ENCODE measurements around the gene SLC7A11. TPM values are rescaled to one million over a fixed set of nuclear protein-coding genes. Genes with fewer than 3 reads are reported as not detected.

The SLC7A11 gene
- polyA plus RNA-seq, 3 donors = 0.02 to 0.07 TPM; not detected in 1

DNA sequence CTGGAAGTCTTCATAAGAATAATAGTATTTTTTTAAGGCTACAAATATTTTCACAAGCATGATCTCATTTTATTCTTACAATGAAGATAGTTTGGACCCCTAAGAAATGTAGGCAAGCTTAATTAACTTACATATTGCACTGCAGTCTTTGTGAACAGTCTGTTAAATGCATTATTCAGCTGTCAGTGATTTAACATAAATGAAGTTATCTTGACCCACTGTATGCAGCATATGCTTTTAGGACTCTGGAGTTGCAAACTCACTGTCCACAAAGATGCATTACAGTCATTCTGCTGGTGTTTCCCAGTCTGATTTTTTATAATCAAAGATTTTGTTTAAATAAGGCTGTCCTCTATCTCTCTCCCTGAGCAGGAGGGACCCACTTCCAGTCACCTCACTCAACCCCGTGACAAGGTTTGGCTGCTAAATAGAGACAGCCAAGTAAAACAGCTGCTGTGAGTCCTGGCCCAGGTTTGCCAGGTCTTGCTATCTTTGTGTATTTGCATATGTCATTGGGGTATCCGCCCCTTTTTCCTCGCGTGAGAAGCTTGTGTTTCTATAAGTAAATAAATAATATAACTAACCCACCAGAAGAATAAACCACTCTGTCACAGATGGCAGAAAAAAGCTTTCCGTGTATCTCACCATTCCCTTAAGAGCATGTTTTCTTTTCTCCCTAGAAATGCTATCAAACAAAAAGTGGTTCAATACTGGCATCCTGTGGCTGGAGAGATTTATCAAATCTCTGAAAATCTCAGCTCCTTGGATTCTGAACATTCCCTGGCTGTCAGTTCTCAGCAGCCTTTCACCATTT, 67.0 kb downstream of the SLC7A11 start:
- WGBS (ENCODE audit: insufficient coverage) = no CpG with 5 or more reads among the region's 5 CpGs
- H3K4me3 Mint-ChIP-seq = no peak overlapping the region
- peaks cover 4 to 8% (median 7%) of the 10 kb centered on the region in 3 donors for H3K27me3 Mint-ChIP-seq (ENCODE audit: low read depth in 3 of 3)
- no peak overlapping the region for H2AFZ ChIP-seq (ENCODE audit: insufficient read depth, low read depth, low read length, poor library complexity, severe bottlenecking)
- H3K79me2 ChIP-seq (ENCODE audit: insufficient read depth, low read length) = no peaks in the 10 kb centered on the region
- no peaks in the 10 kb centered on the region for H4K20me1 ChIP-seq (ENCODE audit: insufficient read depth, low read length)
- TF ChIP-seq, protein P1, sequence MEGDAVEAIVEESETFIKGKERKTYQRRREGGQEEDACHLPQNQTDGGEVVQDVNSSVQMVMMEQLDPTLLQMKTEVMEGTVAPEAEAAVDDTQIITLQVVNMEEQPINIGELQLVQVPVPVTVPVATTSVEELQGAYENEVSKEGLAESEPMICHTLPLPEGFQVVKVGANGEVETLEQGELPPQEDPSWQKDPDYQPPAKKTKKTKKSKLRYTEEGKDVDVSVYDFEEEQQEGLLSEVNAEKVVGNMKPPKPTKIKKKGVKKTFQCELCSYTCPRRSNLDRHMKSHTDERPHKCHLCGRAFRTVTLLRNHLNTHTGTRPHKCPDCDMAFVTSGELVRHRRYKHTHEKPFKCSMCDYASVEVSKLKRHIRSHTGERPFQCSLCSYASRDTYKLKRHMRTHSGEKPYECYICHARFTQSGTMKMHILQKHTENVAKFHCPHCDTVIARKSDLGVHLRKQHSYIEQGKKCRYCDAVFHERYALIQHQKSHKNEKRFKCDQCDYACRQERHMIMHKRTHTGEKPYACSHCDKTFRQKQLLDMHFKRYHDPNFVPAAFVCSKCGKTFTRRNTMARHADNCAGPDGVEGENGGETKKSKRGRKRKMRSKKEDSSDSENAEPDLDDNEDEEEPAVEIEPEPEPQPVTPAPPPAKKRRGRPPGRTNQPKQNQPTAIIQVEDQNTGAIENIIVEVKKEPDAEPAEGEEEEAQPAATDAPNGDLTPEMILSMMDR (IDR thresholded peaks at IDR 0.05) = no peak
- no peak overlapping the region for H3K4me2 ChIP-seq (replicated peaks; ENCODE audit: extremely low read depth, low read length, poor library complexity, severe bottlenecking)
- no peak overlapping the region for H3K27ac Mint-ChIP-seq
- intact Hi-C loops (cut with micrococcal nuclease) = no loop called here
- H3K4me1 Mint-ChIP-seq = no peaks in the 10 kb centered on the region
- H3K27me3 ChIP-seq (ENCODE audit: control insufficient read depth in 2 of 2, insufficient read depth in 2 of 2, low read length in 2 of 2) = no peaks in the 10 kb centered on the region
- H3K9me3 Mint-ChIP-seq = no peaks in the 10 kb centered on the region
- H3K9me3 ChIP-seq (replicated peaks in 1 of 2; ENCODE audit: control insufficient read depth in 1 of 2, insufficient read depth in 1 of 2, low read length in 2 of 2) = no peaks in the 10 kb centered on the region
- H3K36me3 ChIP-seq (replicated peaks in 1 of 2; ENCODE audit: control insufficient read depth in 1 of 2, insufficient read depth in 2 of 2, low read length in 2 of 2) = no peaks in the 10 kb centered on the region
- H3K36me3 Mint-ChIP-seq = no peaks in the 10 kb centered on the region
- no peak overlapping the region for H3K27ac ChIP-seq (ENCODE audit: low read depth in 1 of 2, low read length in 2 of 2)
- no peak overlapping the region for H3K9ac ChIP-seq (ENCODE audit: insufficient read depth, low read length, poor library complexity, severe bottlenecking)
- no peaks in the 10 kb centered on the region for H3K4me1 ChIP-seq (ENCODE audit: control insufficient read depth in 1 of 2, insufficient read depth in 2 of 2, low read length in 2 of 2)
- no peak for DNase-seq
- H3K4me3 ChIP-seq (replicated peaks in 1 of 3; ENCODE audit: low read depth in 2 of 3, low read length in 3 of 3) = no peak overlapping the region

DNA sequence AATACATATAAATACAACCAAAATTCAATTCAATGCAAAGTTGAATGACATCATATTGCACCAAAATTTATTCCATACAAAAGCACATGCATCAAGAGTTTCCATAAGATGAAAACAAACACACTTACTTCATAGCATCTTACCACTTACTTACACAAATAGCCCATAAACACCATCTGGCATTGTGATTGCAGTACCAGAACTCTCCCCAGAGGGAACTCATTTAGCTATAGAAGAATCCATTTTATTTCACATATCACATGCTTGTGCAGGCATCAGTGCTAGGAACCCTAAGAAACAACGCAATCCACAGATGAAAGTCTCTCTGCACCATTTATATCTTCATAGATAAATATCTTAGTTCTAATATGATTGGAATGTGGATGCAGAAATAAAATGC, 77.9 kb downstream of the SLC7A11 start:
- peaks cover 0 to 2% (median 0%) of the 10 kb centered on the region in 3 donors for H3K27me3 Mint-ChIP-seq (ENCODE audit: low read depth in 3 of 3)
- Histone ChIP-seq H3K36me3 (replicated peaks in 1 of 2; ENCODE audit: control insufficient read depth in 1 of 2, insufficient read depth in 2 of 2, low read length in 2 of 2) (no peaks in the 10 kb centered on the region), H3K4me1 (ENCODE audit: control insufficient read depth in 1 of 2, insufficient read depth in 2 of 2, low read length in 2 of 2) (no peaks in the 10 kb centered on the region), H3K27ac (ENCODE audit: low read depth in 1 of 2, low read length in 2 of 2) (no peak overlapping the region), H2AFZ (ENCODE audit: insufficient read depth, low read depth, low read length, poor library complexity, severe bottlenecking) (no peak overlapping the region), H4K20me1 (ENCODE audit: insufficient read depth, low read length) (no peaks in the 10 kb centered on the region), H3K9me3 (replicated peaks in 1 of 2; ENCODE audit: control insufficient read depth in 1 of 2, insufficient read depth in 1 of 2, low read length in 2 of 2) (no peaks in the 10 kb centered on the region), H3K27me3 (ENCODE audit: control insufficient read depth in 2 of 2, insufficient read depth in 2 of 2, low read length in 2 of 2) (no peaks in the 10 kb centered on the region), H3K9ac (ENCODE audit: insufficient read depth, low read length, poor library complexity, severe bottlenecking) (no peak overlapping the region), H3K4me2 (replicated peaks; ENCODE audit: extremely low read depth, low read length, poor library complexity, severe bottlenecking) (no peak overlapping the region), H3K4me3 (replicated peaks in 1 of 3; ENCODE audit: low read depth in 2 of 3, low read length in 3 of 3) (no peak overlapping the region), H3K79me2 (ENCODE audit: insufficient read depth, low read length) (no peaks in the 10 kb centered on the region)
- peaks cover 0 to 2% (median 0%) of the 10 kb centered on the region in 7 donors for H3K9me3 Mint-ChIP-seq
- TF ChIP-seq, protein P1 (IDR thresholded peaks at IDR 0.05) = no peak
- no CpG with 5 or more reads among the region's 1 CpG for WGBS (ENCODE audit: insufficient coverage)
- no peak overlapping the region for H3K4me3 Mint-ChIP-seq
- H3K27ac Mint-ChIP-seq = no peak overlapping the region
- no peak for DNase-seq
- H3K4me1 Mint-ChIP-seq = no peaks in the 10 kb centered on the region
- H3K36me3 Mint-ChIP-seq = no peaks in the 10 kb centered on the region
- intact Hi-C loops (cut with micrococcal nuclease) = no loop called here

All from CD14-positive monocyte (primary cell).